ENCODE data around the gene CYP2C19. TPM values are rescaled to one million over a fixed set of nuclear protein-coding genes. Genes with fewer than 3 reads are reported as not detected.

CYP2C19 gene
- total RNA-seq (ENCODE audit: unreplicated experiment) = not detected
- long read RNA-seq = 0 reads

GRCh38 chr10:94762393-94762792 lies at the start of gene CYP2C19:
Gene CYP2C19 (plus strand): TSS chr10:94762681. CDS start chr10:94762706, 25 bp downstream.
- H3K9me3 Mint-ChIP-seq (ENCODE audit: unreplicated experiment) = no peaks in the 10 kb centered on the region
- no peak for DNase-seq (ENCODE audit: low spot score)
- no peak within 1 kb of the TSS for H3K4me3 Mint-ChIP-seq (ENCODE audit: unreplicated experiment)
- peaks cover 1% of the 10 kb centered on the region for H3K27me3 Mint-ChIP-seq (ENCODE audit: unreplicated experiment)
- no peak for TF ChIP-seq CTCF (IDR thresholded peaks at IDR 0.05; ENCODE audit: unreplicated experiment)
- no peaks in the 10 kb centered on the region for H3K4me1 Mint-ChIP-seq (ENCODE audit: unreplicated experiment)
- H3K36me3 Mint-ChIP-seq (ENCODE audit: low read depth, unreplicated experiment) = peaks cover 3% of the 10 kb centered on the region
- H3K27ac Mint-ChIP-seq (ENCODE audit: unreplicated experiment) = no peak within 1 kb of the TSS

- H3K4me3 Mint-ChIP-seq (ENCODE audit: unreplicated experiment) = no peak overlapping the region
- no peaks in the 10 kb centered on the region for H3K27me3 Mint-ChIP-seq (ENCODE audit: unreplicated experiment)
- no peaks in the 10 kb centered on the region for H3K4me1 Mint-ChIP-seq (ENCODE audit: unreplicated experiment)
- no peak for TF ChIP-seq CTCF (IDR thresholded peaks at IDR 0.05; ENCODE audit: unreplicated experiment)
- no peaks in the 10 kb centered on the region for H3K9me3 Mint-ChIP-seq (ENCODE audit: unreplicated experiment)
- no peaks in the 10 kb centered on the region for H3K36me3 Mint-ChIP-seq (ENCODE audit: low read depth, unreplicated experiment)
- no peak for DNase-seq (ENCODE audit: low spot score)
- no peak overlapping the region for H3K27ac Mint-ChIP-seq (ENCODE audit: unreplicated experiment)
These were observed 36.6 kb upstream of the CYP2C19 start for GRCh38 chr10:94725871-94726270.

GRCh38 chr10:94735197-94735596 lies 27.3 kb upstream of the CYP2C19 start:
- peaks cover 2% of the 10 kb centered on the region for H3K27me3 Mint-ChIP-seq (ENCODE audit: unreplicated experiment)
- no peaks in the 10 kb centered on the region for H3K4me1 Mint-ChIP-seq (ENCODE audit: unreplicated experiment)
- no peak for TF ChIP-seq CTCF (IDR thresholded peaks at IDR 0.05; ENCODE audit: unreplicated experiment)
- H3K4me3 Mint-ChIP-seq (ENCODE audit: unreplicated experiment) = no peak overlapping the region
- DNase-seq (ENCODE audit: low spot score) = no peak
- no peaks in the 10 kb centered on the region for H3K36me3 Mint-ChIP-seq (ENCODE audit: low read depth, unreplicated experiment)
- no peaks in the 10 kb centered on the region for H3K9me3 Mint-ChIP-seq (ENCODE audit: unreplicated experiment)
- no peak overlapping the region for H3K27ac Mint-ChIP-seq (ENCODE audit: unreplicated experiment)

- H3K9me3 Mint-ChIP-seq (ENCODE audit: unreplicated experiment) = no peaks in the 10 kb centered on the region
- H3K36me3 Mint-ChIP-seq (ENCODE audit: low read depth, unreplicated experiment) = no peaks in the 10 kb centered on the region
- no peaks in the 10 kb centered on the region for H3K4me1 Mint-ChIP-seq (ENCODE audit: unreplicated experiment)
- no peak for TF ChIP-seq CTCF (IDR thresholded peaks at IDR 0.05; ENCODE audit: unreplicated experiment)
- peaks cover 2% of the 10 kb centered on the region for H3K27me3 Mint-ChIP-seq (ENCODE audit: unreplicated experiment)
- no peak overlapping the region for H3K27ac Mint-ChIP-seq (ENCODE audit: unreplicated experiment)
- H3K4me3 Mint-ChIP-seq (ENCODE audit: unreplicated experiment) = no peak overlapping the region
- no peak for DNase-seq (ENCODE audit: low spot score)
These were observed 23.9 kb upstream of the CYP2C19 start for GRCh38 chr10:94738588-94738987.

- Mint-ChIP-seq H3K36me3 (ENCODE audit: low read depth, unreplicated experiment) (no peaks in the 10 kb centered on the region), H3K27me3 (ENCODE audit: unreplicated experiment) (peaks cover 3% of the 10 kb centered on the region), H3K27ac (ENCODE audit: unreplicated experiment) (no peak overlapping the region), H3K4me3 (ENCODE audit: unreplicated experiment) (no peak overlapping the region), H3K4me1 (ENCODE audit: unreplicated experiment) (no peaks in the 10 kb centered on the region), H3K9me3 (ENCODE audit: unreplicated experiment) (peaks cover 6% of the 10 kb centered on the region)
- no peak for TF ChIP-seq CTCF (IDR thresholded peaks at IDR 0.05; ENCODE audit: unreplicated experiment)
- DNase-seq (ENCODE audit: low spot score) = no peak
These were observed 15.3 kb upstream of the CYP2C19 start for GRCh38 chr10:94747137-94747536.
